Ammon's horn (tissue), 1 donor: Measurements from ENCODE around the gene TEX13D.

ENCODE experiments used
- DNase-seq: peaks from one replicate; pipeline ENCODE4 v3.0.0-alpha.2; 2016; ENCODE audit warnings: low spot score

Gene TEX13D

GRCh38 chrX:124348885-124349453 is 16.5 kb downstream of the TEX13D start:
- DNase-seq = no peak

GRCh38 chrX:124354648-124355047 is 22.2 kb downstream of the TEX13D start:
- DNase-seq = no peak

GRCh38 chrX:124358800-124359383 is 26.4 kb downstream of the TEX13D start:
- DNase-seq = no peak

- DNase-seq = no peak
Observed at GRCh38 chrX:124362072-124362471, 29.6 kb downstream of the TEX13D start.

GRCh38 chrX:124362761-124363160 is 30.3 kb downstream of the TEX13D start:
- no peak for DNase-seq

GRCh38 chrX:124369722-124370121 is 37.3 kb downstream of the TEX13D start:
- no peak for DNase-seq

- no peak for DNase-seq
Observed at GRCh38 chrX:124373348-124373747, 40.9 kb downstream of the TEX13D start.

GRCh38 chrX:124378643-124379042 is 46.2 kb downstream of the TEX13D start:
- DNase-seq = no peak

- DNase-seq = no peak
Observed at GRCh38 chrX:124383354-124383753, 50.9 kb downstream of the TEX13D start.

GRCh38 chrX:124386401-124386800 is 53.9 kb downstream of the TEX13D start:
- no peak for DNase-seq
